Stimulated activated CD4-positive, alpha-beta T cell treated with anti-CD3 and anti-CD28 coated beads, Interleukin-2, amount 100 ng/mL, for 48 hours (primary cell): ENCODE data around the gene FBXO45.
"Not testable (repeated sequence)": the region's sequence is repeated elsewhere in the genome, so short reads cannot be mapped to it uniquely, and the experiment has no call there.

Experiments
- DNase-seq, 2 donors: peaks; one replicate each; pipeline ENCODE4 v3.0.0-alpha.2; 2020

FBXO45 gene

DNA sequence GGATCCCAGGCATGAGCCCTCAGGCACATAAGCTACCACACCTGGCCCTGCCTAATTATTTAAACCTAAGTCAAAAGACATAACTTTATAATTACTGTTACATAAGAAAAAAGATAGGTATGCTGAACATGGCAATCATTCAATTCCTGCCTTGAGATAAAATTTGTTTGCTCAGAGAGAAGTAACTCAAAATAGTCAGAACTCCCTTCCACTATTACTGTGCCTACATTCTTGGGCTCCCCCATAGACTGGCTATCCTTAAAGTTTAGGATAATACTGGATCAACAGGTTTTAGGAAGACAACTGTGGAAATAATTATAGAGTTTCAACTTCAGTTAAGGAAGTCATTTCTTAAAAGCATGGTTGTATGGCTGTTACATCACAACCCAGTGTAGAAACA, 10.0 kb upstream of the FBXO45 start:
- no peak for DNase-seq

DNA sequence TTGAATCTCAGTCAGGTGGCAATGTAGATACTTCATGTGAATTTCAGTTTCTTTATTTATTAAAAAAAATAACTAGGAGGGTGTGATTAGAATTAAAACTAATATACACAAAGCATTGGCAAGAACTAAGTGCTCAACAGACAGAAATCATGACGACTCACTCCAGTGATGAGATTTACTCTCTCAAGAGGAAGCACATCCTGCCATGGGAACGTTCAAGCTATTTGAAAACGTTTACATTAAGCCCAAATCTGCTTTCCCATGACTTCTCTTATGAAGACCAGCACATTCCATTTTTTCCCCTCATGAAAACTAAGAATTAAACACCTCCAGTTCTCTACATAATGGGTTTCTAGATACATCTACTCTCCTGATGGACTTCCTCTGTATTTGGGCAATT, 8.6 kb upstream of the FBXO45 start:
- no peak for DNase-seq

DNA sequence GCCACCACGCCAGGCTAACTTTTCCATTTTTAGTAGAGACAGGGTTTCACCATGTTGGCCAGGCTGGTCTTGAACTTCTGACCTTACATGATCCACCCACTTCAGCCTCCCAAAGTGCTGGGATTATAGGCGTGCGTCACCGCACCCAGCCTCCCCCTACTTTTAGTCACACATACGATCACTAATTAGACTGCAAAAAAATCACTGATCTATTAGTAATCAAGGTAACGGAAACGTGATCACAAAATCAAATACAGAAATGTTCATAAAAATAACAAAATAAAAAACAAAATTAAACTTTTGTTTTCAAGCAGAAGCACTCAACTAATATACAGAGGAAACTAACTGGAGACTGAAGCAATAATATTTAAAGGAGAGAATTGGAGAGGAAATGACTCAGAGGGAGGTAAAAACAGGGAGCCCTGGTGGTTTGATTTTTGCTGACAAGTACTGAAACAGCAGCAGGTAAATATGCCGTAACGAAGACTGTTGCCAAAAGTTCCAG, 4.7 kb upstream of the FBXO45 start:
- peak in 1 of 2 donors; percentile 5 for DNase-seq

DNA sequence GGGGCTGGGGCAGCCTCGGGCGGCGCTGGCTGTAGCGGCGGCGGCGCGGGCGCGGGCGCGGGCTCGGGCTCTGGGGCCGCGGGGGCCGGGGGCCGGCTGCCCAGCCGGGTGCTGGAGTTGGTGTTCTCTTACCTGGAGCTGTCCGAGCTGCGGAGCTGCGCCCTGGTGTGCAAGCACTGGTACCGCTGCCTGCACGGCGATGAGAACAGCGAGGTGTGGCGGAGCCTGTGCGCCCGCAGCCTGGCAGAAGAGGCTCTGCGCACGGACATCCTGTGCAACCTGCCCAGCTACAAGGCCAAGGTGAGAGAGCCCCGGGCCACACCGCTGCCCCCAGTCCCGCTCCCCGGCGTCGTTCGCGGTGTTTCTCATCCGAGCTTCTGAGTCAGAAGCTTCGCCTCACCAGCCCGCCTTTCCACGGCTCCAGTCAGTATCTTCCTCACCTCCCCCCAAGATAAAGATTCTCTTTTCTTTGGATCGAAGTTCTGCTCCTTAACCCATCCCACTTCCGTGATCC, 600 bp downstream of the FBXO45 start:
- DNase-seq: peak; percentile 22 to 31

DNA sequence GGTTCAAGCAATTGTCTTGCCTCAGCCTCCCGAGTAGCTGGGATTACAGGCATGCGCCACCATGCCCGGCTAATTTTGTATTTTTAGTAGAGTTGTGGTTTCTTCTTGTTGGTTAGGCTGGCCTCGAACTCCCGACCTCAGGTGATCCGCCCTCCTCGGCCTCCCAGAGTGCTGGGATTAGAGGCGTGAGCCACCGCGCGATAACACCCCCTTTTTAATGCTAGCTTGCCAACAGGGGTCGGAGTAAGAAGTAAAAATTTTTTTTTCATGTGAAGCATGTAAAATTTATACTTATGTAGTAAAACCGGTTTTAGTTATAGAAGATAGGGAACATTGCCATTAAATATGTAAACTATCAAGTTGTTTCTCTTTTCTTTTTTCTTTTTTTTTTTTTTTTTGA, 1.9 kb downstream of the FBXO45 start:
- not testable (repeated sequence) for DNase-seq

DNA sequence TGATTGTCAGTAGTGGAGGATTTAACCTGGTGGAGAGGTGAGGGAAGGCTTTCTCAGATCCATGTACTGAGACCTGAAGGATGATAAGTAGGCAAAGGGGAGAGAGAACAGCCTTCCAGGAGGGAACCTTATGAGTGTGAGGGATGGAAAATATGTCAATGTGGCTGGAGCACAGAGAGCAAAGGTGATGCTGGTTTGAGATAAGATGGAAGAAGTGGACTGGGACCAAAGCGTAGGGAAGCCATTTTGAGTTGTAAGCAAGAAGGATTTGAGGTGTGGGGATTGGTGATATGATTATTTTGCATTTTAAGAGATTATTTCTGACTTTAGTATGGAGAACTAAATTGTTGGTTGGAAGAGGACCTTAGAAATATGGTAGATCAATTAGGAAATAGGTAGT, 3.9 kb downstream of the FBXO45 start:
- DNase-seq: no peak

DNA sequence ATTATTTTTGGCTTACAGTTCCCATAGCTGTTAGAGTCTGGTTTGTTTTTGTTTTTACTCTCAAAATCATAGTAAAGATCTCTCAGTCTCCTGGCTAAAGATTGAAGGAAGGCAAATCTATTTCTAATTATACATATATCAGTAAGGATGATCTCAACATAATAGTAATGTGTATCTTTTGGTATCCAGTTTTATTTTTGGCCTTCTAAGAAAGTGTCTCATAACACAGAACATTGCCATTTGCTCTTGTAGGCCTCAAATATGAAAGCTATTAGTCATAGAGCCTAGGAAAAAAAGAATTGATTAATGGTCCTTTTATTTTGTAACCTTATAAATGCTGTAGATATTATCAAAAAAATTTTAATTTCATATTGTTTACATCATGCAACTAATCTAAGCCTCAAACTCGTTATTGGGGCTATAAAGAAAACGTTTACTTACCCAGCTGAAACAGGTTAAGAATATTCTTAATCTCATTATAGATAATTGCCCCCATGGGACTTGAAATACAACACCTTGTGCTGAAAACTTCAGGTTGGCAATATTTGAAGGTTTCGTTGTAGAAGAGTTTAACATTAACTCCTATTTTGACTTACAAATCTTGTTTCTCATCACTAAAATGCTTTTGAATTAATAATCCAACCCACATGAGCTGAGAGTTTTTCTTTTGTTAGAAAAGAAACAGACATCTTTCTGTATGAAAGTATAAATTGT, 16.7 kb downstream of the FBXO45 start:
- no peak for DNase-seq

DNA sequence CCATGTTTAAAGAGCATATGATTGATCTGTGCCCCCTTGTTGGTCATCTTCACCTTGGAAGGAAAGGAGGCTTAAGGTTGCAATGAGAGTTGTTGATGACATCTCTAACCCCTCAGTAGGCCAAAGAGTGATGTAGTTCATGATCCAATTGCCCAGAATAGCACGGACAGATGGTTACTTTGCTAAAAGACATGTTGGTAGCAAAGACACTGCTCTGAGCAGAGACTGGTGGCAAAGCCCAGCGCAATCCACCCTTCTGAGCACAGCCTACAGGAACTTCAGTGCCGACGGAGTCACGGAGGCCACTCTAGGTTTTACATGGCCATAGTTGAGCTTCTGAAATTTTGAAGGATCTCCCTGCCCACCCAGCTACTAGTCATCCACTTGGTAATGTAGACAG, 21.8 kb downstream of the FBXO45 start:
- DNase-seq: no peak

DNA sequence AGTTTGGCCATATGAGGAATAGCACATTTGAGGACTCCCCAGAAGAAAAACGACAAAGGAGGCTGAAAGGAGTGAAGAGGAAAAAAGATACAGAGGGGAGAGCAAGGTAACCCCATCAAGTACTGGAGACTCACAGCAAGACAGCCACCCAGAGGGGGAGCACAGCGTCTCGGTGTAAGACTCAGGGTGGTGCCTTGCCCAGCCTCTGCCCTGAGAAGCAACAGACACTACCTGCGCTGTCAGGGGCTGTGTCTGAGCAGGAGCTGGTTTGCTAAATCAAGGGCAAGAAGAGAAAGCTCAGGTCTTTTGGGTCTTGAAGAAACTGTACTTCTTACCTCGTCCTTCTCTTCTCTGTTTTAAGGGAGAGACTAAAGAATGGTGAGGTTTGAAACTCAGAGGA, 27.9 kb downstream of the FBXO45 start:
- no peak for DNase-seq

DNA sequence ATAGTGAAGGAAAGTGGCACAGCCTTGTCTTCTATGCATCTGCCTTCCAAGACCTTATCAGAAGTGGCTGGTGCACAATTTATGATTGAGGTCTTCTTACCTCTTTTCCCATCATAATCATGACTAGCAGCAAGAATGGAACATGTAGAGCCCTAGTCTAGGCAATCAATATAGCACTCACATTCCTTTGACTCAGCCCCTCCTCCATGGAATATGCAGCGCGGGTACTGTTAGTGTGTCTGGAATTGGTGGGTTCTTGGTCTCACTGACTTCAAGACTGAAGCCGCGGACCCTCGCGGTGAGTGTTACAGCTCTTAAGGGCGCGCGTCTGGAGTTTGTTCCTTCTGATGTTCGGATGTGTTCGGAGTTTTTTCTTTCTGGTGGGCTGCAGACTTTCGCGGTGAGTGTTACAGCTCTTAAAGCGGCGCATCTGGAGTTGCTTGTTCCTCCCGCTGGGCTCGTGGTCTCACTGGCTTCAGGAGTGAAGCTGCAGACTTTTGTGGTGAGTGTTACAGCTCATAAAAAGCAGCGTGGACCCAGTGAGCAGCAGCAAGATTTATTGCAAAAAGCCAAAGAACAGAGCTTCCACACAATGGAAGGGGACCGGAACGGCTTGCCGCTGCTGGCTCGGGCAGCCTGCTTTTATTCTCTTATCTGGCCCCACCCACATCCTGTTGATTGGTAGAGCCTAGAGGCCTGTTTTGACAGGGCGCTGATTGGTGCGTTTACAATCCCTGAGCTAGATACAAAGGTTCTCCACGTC, 29.7 kb downstream of the FBXO45 start:
- DNase-seq: not testable (repeated sequence)

DNA sequence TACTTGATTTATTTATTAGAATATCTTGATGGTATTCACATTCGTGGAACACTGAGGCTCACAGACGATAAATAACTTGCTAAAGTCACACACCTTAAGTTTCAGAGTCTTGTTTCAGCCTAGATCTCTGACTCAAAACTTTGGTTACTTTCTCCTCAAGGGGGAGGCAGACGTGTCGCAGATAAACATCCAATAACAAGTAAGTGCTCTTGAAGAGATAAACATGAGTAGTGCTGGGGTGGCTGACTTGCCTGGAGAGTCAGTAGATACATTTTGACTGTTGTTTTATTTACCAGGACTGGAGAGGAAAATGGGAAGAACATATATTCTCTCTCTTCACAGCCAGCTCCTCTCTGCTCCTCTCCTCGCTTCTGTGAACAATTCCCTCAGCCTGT, 31.3 kb downstream of the FBXO45 start:
- DNase-seq: no peak

DNA sequence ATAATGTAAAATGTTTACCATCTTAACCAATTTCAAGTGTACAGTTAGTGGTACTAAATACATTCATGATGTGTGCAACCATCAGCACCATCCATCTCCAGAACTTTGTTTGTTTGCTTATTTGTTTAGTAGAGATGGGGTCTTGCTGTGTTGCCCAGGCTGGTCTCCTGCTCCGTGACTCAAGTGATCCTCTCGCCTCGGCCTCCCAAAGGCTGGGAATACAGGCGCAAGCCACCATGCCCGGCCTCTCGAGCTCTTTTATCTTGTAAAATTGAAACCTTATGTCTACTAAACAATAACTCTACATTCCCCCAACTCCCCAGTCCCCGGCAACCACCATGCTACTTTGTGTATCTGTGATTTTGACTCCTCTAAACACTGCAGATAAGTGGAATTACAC, 31.9 kb downstream of the FBXO45 start:
- no peak for DNase-seq

DNA sequence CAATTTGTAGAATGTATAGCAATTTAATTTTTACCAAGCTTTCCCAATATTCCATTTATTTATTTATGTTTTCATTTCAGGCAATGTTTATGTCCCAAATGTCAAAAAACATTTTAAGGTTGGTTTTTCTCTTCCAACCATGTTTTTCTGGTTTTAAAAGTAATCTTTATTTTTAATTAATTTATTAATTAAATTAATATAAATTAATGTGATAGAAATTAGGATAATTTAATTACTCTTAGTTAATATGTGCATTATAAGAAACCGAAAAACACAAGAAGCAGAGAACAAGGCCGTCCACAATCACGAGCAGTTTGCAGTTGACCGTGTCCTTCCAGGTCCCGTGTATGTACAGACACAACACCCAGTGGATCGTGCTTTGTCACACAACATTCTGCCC, 34.2 kb downstream of the FBXO45 start:
- no peak for DNase-seq

DNA sequence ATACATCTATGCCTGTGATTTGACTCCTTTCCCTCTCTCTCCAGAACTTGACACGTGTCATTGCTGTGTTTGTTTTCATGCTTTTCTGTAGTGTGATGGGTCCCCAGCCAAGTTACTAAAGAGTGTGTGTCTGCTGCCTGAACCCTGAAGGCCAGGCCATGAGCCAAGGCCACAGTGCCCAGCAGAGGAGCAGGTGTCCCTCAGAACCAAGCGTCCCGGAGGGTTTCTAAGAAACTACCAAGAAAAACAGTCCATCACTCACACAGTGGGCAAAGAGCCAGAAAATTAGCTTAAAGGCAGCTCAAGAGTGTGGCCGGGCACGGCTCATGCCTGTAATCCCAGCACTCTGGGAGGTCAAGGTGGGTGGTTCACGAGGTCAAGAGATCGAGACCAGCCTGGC, 35.2 kb downstream of the FBXO45 start:
- no peak for DNase-seq

DNA sequence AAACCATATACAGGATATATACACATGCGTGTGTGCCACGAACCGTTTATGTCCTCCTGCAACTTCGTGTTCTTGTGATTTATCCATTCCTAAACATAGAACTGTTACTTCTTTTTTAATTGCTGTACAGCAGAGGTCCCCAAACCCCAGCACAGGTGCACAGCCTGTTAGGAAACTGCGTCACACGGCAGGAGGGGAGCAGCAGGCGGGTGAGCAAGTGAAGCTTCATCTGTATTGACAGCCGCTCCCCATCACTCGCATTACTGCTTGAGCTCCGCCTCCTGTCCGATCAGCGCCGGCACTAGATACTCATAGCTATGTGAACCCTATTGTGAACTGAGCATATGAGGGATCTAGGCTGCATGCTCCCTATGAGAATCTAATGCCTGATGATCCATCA, 36.1 kb downstream of the FBXO45 start:
- peak in 1 of 2 donors; percentile 41 for DNase-seq

DNA sequence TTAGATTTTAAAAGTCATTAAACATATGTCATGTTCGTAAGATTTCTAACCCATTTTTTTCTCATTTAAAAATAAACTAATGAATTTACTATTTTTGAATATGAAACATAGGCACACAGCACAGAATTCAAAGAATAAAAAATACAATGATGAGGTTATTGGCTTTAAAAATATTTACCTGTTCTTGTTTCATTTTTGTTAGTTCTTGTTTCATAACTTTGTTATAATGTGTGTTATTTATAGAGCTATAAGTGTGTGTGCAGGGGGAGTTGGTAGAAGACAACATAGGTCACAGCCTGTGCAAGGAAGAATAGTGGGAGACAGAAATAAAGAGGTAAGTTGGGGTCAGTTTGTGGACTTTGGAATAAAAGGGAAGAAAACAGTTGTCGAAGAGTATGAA, 40.2 kb downstream of the FBXO45 start:
- no peak for DNase-seq

DNA sequence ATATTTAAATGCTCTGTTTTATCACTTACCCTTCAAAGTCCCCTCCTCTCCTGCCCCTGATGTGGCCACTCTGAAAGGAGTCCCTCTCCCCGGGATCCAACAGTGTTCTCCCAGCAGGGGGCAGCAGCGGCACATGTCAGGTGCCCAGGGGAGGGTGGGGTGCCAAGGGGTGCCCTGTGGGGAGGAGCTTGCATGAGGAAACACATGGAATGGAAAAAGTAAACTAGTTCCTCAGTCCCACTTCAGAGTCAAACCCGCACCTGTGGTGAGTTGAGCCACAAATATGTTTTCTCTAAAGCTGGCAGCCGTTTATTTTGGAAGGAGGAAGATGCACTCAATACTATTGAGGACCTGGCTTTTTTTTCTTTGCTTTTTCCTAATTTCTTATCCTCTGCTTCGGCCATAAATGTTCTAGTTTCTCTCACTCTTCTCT, 40.9 kb downstream of the FBXO45 start:
- peak; percentile 97 to 98 for DNase-seq

DNA sequence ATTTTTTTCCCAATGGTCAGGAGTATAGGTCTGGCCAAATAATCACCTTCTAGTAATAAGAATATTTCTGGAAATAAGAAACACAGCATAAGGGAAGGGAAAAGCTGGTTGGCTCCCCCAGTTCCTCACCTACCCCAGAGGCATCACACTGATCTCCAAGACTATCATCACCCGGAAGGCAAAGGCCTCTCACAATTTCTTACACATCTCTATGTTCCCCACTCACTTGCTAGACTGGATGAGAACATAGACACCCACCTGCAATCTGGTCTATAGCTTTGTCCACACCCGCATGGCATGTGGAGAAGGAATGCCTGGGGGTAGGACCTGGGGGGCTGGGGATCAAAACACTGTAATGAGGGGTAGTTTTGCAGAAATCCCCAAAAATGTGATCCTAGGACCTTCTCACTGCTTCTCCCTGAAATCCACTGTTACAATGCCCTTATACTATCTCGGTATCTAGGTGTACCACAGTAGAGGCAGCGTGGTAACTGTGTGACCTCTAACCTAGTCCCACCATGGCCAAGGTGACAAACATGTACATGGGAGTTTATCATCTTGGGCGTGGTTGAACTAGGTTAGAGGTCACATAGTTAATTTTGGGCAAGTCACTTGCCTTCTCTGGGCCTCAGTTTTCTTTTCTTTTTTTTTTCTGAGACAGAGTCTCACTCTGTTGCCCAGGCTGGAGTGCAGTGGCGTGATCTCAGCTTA, 41.5 kb downstream of the FBXO45 start:
- no peak for DNase-seq

DNA sequence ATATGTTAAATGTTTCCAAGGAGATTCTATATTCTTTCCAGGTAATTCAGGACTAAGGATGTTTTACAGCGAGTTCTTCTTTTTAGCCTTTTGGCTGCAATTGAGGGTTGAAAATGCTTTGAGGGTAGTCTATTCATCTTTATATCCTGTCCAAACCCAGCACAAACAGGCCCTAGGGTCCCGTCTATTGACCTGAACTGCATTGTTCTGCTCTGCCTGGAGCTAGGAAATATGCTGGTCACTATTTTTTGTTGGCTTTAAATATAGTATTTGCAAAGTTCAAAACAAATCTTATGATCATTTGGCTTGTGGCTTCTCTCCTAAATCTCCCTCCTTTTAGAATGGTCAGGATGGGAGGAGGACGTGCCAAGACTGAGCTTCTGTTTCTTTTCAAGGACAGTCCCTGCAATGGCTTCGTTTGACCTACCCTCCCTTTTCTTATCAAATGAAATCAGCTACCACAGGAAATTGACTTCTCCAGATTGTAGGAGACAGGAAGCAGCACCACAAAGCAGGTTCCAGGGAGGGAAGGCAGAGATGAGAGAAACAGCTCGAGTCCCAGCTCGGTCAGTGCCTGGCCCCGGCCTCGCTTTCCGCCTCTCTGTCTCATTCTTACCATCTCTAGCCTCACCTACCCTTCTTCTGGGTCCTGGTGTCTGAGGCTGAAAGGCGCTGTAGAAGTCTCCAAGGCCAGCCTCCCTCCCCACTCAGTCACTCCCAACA, 43.5 kb downstream of the FBXO45 start:
- DNase-seq: no peak

DNA sequence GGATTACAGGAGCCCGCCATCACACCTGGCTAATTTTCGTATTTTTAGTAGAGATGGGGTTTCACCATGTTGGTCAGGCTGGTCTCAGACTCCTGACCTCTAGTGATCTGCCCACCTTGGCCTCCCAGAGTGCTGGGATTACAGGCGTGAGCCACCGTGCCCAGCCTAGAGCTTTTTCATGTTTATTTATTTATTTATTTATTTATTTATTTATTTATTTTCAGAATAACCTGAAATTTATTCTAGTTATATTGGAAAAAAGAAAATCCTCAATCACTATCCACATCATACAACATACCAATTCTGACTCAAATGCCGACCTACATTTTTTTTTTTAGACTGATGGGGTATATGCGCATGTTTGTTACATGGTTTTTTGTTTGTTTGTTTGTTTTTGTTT, 46.8 kb downstream of the FBXO45 start:
- DNase-seq: not testable (repeated sequence)

DNA sequence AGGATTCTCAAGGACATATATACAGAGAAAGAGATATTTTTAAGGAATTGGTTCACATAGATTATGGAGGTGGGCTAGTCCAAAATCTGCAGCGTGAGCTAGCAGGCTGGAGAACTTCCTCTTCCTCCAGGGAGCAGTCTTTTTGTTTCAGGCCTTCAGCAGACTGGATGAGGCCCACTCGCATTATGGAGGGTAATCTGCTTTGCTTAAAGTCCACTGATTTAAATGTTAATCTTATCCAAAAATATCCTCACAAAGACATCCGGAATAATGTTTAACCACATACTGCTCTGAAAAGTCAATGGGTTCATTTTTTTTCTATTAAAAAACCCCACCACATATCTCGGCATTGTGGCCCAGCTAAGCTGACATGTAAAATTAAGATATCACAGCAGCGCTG, 48.8 kb downstream of the FBXO45 start:
- no peak for DNase-seq

DNA sequence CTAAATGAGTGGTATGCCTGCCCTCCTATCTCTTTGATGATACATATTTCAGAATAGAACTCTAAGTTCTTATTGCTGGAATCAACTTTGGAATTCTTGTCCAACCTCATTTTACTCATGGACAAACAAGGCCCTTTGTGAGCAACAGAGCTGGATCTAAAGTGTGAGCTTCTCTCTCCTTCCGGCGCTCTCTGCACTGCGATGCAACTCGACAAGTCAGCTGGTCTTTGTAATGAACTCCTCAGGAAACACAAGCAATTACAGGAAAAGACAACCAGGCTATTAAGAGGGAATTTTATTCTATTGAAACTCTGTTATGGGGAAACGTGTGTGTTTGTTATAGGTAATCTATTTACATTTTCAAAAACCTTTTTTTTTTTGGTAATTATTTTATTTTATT, 50.8 kb downstream of the FBXO45 start:
- no peak for DNase-seq

DNA sequence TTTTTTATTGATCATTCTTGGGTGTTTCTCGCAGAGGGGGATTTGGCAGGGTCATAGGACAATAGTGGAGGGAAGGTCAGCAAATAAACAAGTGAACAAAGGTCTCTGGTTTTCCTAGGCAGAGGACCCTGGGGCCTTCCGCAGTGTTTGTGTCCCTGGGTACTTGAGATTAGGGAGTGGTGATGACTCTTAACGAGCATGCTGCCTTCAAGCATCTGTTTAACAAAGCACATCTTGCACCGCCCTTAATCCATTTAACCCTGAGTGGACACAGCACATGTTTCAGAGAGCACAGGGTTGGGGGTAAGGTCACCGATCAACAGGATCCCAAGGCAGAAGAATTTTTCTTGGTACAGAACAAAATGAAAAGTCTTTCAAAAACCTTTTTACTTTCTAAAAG, 51.2 kb downstream of the FBXO45 start:
- not testable (repeated sequence) for DNase-seq
